Trophoblast cell (in vitro differentiated cells and primary cell): Measurements from ENCODE around the gene FAM20A.
A peak's percentile ranks its signal among the peaks of the same experiment; 100 is the strongest.

Source experiments
- DNase-seq, 2 donors: peaks; one replicate each; pipeline ENCODE4 v3.0.0-alpha.2; 2016
- H2AFZ ChIP-seq: 2 replicates; pipeline ENCODE4 v1.6.1; 2013; ENCODE audit warnings: low read length, moderate library complexity, mild to moderate bottlenecking; ENCODE audit not compliant: insufficient read depth, poor library complexity
- H2AK5ac ChIP-seq: 2 replicates; pipeline ENCODE4 v1.6.1; 2013; ENCODE audit warnings: mild to moderate bottlenecking, low read length
- H2BK120ac ChIP-seq: 2 replicates; pipeline ENCODE4 v1.6.1; 2013; ENCODE audit warnings: low read length, mild to moderate bottlenecking, moderate library complexity; ENCODE audit not compliant: insufficient read depth, poor library complexity
- H2BK12ac ChIP-seq: 2 replicates; pipeline ENCODE4 v1.6.1; 2013; ENCODE audit warnings: mild to moderate bottlenecking, low read length, moderate library complexity
- H2BK5ac ChIP-seq: 2 replicates; pipeline ENCODE4 v1.6.1; 2013; ENCODE audit warnings: low read length, low read depth, moderate library complexity, mild to moderate bottlenecking; ENCODE audit not compliant: poor library complexity
- H3K14ac ChIP-seq: 2 replicates; pipeline ENCODE4 v1.6.1; 2013; ENCODE audit warnings: mild to moderate bottlenecking, low read length
- H3K18ac ChIP-seq: 2 replicates; pipeline ENCODE4 v1.6.1; 2013; ENCODE audit warnings: mild to moderate bottlenecking, low read length
- H3K23ac ChIP-seq: 2 replicates; pipeline ENCODE4 v1.6.1; 2013; ENCODE audit warnings: low read length
- H3K27ac ChIP-seq: 2 replicates; pipeline ENCODE4 v1.5.1; 2013; ENCODE audit warnings: low read depth, mild to moderate bottlenecking, inconsistent platforms, low read length, moderate library complexity
- H3K27me3 ChIP-seq: 2 replicates; pipeline ENCODE4 v1.6.1; 2013; ENCODE audit warnings: inconsistent platforms, mild to moderate bottlenecking, low read length, moderate library complexity; ENCODE audit not compliant: insufficient read depth
- H3K36me3 ChIP-seq, 2 experiments: 1 replicate in 1 of 2; 2 replicates in 1 of 2; pipeline ENCODE4 v1.6.1; 2013; ENCODE audit warnings: low read length in 2 of 2, mild to moderate bottlenecking in 2 of 2, moderate library complexity in 1 of 2; ENCODE audit not compliant: insufficient read depth in 2 of 2, control insufficient read depth in 1 of 2
- H3K4ac ChIP-seq: 2 replicates; pipeline ENCODE4 v1.6.1; 2013; ENCODE audit warnings: low read depth, mild to moderate bottlenecking, low read length, moderate library complexity
- H3K4me1 ChIP-seq, 2 experiments: 1 replicate in 1 of 2; 2 replicates in 1 of 2; pipeline ENCODE4 v1.6.1; 2013; ENCODE audit warnings: low read length in 2 of 2, mild to moderate bottlenecking in 2 of 2, moderate library complexity in 1 of 2; ENCODE audit not compliant: insufficient read depth in 2 of 2, control insufficient read depth in 1 of 2
- H3K4me2 ChIP-seq: 2 replicates; pipeline ENCODE4 v1.6.1; 2013; ENCODE audit warnings: inconsistent platforms, mild to moderate bottlenecking, low read length, moderate library complexity
- H3K4me3 ChIP-seq: 2 replicates; pipeline ENCODE4 v1.5.1; 2013; ENCODE audit warnings: mild to moderate bottlenecking, low read depth, low read length, inconsistent platforms
- H3K79me1 ChIP-seq: one replicate; pipeline ENCODE4 v1.6.1; 2013; ENCODE audit warnings: low read length
- H3K79me2 ChIP-seq: 2 replicates; pipeline ENCODE4 v1.6.1; 2013; ENCODE audit warnings: low read length, mild to moderate bottlenecking; ENCODE audit not compliant: control insufficient read depth, insufficient read depth, poor library complexity
- H3K9ac ChIP-seq: 2 replicates; pipeline ENCODE4 v1.6.1; 2013; ENCODE audit warnings: mild to moderate bottlenecking, low read length
- H3K9me3 ChIP-seq: 2 replicates; pipeline ENCODE4 v1.6.1; 2013; ENCODE audit warnings: low read depth, mild to moderate bottlenecking, control low read depth, inconsistent platforms, low read length; ENCODE audit not compliant: insufficient read depth
- H4K12ac ChIP-seq: 2 replicates; pipeline ENCODE4 v1.6.1; 2013; ENCODE audit warnings: low read depth, mild to moderate bottlenecking, low read length, moderate library complexity
- H4K8ac ChIP-seq: 2 replicates; pipeline ENCODE4 v1.6.1; 2013; ENCODE audit warnings: low read depth, mild to moderate bottlenecking, low read length, moderate library complexity
- H4K91ac ChIP-seq: one replicate; pipeline ENCODE4 v1.6.1; 2013; ENCODE audit warnings: low read depth, mild to moderate bottlenecking, low read length, moderate library complexity
- WGBS: extraction: QIAGEN DNeasy Blood & Tissue Kit; methylation state at CpG from one replicate; pipeline ENCODE4 v1.1.7; 2013; ENCODE audit warnings: missing lambda C conversion rate; ENCODE audit not compliant: insufficient read length, insufficient coverage; ENCODE audit errors: extremely low coverage; 5-methylcytosine and 5-hydroxymethylcytosine counted together

Gene FAM20A

DNA sequence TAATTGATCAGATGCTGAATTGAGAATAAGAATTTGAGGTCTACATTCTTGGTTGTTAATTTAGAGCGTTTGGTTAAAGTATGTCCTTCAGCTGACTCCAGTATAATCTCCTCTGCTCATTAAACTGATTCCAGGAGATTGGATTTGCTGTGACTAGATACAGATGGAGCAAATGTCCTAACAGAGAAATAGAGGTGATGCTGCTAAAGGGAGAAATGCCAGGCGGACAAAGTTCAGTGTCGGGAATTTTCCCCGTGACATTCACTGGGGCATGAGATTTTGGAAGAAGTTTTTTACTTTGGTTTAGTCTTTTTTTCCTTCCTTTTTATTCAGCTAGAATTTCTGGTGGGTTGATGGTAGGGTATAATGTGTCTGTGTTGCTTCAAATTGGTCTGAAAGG is 69.9 kb downstream of the FAM20A start:
- Histone ChIP-seq H3K27me3 (no peaks in the 10 kb centered on the region), H2BK120ac (no peak overlapping the region), H2AFZ (no peak overlapping the region), H3K23ac (no peak overlapping the region), H3K27ac (no peak overlapping the region), H2AK5ac (no peak overlapping the region), H4K91ac (no peak overlapping the region), H3K18ac (no peak overlapping the region), H3K4me3 (no peak overlapping the region), H2BK12ac (no peak overlapping the region), H3K9me3 (no peaks in the 10 kb centered on the region), H3K79me1 (no peaks in the 10 kb centered on the region), H3K36me3 (peaks cover 10 to 25% of the 10 kb centered on the region in 2 experiments), H4K8ac (no peak overlapping the region), H3K79me2 (no peaks in the 10 kb centered on the region), H3K14ac (no peak overlapping the region), H3K4me2 (no peak overlapping the region), H2BK5ac (no peak overlapping the region), H3K9ac (no peak overlapping the region), H3K4ac (no peak overlapping the region), H4K12ac (no peak overlapping the region), H3K4me1 (no peaks in the 10 kb centered on the region)
- no peak for DNase-seq
- WGBS = no CpG with 5 or more reads among the region's 4 CpGs

DNA sequence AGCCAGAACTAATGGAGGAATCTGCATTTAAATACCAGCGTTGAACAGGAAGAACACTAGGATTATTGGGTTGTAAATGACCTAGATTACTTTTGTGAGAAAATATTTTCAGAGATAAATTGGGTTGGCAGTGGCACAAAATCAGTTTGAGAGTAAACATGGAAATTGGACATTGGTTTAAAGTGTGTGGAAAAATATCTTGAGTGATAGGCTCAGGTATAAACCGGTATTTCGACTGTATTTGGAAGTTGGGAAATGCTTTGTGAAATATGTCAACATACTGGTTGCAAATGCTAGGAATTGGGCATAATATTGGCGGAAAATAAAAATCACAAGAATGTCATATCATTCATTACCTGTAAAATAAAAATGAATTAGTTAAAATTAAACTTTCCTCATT is 73.9 kb downstream of the FAM20A start:
- H3K27me3 ChIP-seq = no peaks in the 10 kb centered on the region
- no peak overlapping the region for H3K14ac ChIP-seq
- H4K8ac ChIP-seq = no peak overlapping the region
- no peak overlapping the region for H3K18ac ChIP-seq
- H2BK120ac ChIP-seq = no peak overlapping the region
- H3K4me1 ChIP-seq = no peaks in the 10 kb centered on the region
- WGBS = no CpG with 5 or more reads among the region's 4 CpGs
- no peaks in the 10 kb centered on the region for H3K79me2 ChIP-seq
- H3K4ac ChIP-seq = no peak overlapping the region
- no peaks in the 10 kb centered on the region for H3K9me3 ChIP-seq
- no peak overlapping the region for H3K9ac ChIP-seq
- H2AK5ac ChIP-seq = no peak overlapping the region
- DNase-seq = peak in 1 of 2 donors; percentile 54
- no peak overlapping the region for H2BK5ac ChIP-seq
- H4K12ac ChIP-seq = no peak overlapping the region
- H3K4me3 ChIP-seq = no peak overlapping the region
- H2AFZ ChIP-seq = no peak overlapping the region
- no peaks in the 10 kb centered on the region for H3K79me1 ChIP-seq
- H3K36me3 ChIP-seq = peaks cover 8 to 28% of the 10 kb centered on the region in 2 experiments
- H2BK12ac ChIP-seq = no peak overlapping the region
- H3K27ac ChIP-seq = no peak overlapping the region
- H4K91ac ChIP-seq = no peak overlapping the region
- no peak overlapping the region for H3K23ac ChIP-seq
- no peak overlapping the region for H3K4me2 ChIP-seq

DNA sequence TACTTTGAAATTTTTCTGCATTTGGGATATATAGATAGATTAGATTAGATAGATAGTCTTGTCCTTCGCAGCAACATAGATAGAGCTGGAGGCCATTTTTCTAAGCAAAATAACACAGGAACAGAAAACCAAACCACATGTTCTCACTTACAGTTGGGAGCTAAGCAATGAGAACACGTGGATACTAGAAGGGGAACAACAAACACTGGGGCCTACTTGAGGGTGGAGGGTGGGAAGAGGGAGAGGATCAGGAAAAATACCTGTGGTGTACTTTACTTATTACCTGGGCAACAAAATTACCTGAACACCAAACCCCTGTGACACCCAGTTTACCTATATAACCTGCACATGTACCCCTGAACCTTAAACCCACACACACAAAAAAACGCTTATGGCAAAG is 74.6 kb downstream of the FAM20A start:
- Histone ChIP-seq H2BK5ac (no peak overlapping the region), H2BK120ac (no peak overlapping the region), H3K18ac (no peak overlapping the region), H3K27me3 (no peaks in the 10 kb centered on the region), H2BK12ac (no peak overlapping the region), H3K9me3 (no peaks in the 10 kb centered on the region), H4K12ac (no peak overlapping the region), H3K4me2 (no peak overlapping the region), H4K91ac (no peak overlapping the region), H3K9ac (no peak overlapping the region), H2AFZ (no peak overlapping the region), H3K14ac (no peak overlapping the region), H3K4me1 (no peaks in the 10 kb centered on the region), H3K4ac (no peak overlapping the region), H3K27ac (no peak overlapping the region), H3K79me1 (no peaks in the 10 kb centered on the region), H3K79me2 (no peaks in the 10 kb centered on the region), H2AK5ac (no peak overlapping the region), H3K4me3 (no peak overlapping the region), H3K23ac (no peak overlapping the region), H4K8ac (no peak overlapping the region), H3K36me3 (peaks cover 8 to 28% of the 10 kb centered on the region in 2 experiments)
- DNase-seq = no peak
- no CpG with 5 or more reads among the region's 3 CpGs for WGBS

DNA sequence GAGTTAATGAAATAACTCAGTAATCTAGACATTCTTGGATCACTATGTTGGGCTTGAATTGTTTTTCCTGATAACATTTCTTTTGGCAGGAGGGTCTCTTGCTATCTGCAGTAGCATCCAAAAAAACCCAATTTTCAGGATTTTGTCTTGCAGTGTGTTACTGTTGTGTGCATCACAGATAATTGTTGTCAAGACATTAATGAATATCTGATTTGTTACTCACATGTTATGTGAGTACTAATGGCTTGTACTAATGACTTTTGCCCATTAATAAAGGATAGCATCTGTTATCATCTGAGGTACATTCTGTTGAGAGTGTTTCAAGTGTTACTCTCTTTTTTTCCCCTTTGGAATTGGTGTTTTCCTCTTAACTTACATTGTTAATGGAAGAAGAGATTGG is 78.9 kb downstream of the FAM20A start:
- H3K27me3 ChIP-seq = no peaks in the 10 kb centered on the region
- H3K4ac ChIP-seq = no peak overlapping the region
- H3K36me3 ChIP-seq = peaks cover 17 to 37% of the 10 kb centered on the region in 2 experiments
- no peak overlapping the region for H3K4me2 ChIP-seq
- no peak for DNase-seq
- H3K18ac ChIP-seq = no peak overlapping the region
- no peak overlapping the region for H3K27ac ChIP-seq
- H2AFZ ChIP-seq = no peak overlapping the region
- no peaks in the 10 kb centered on the region for H3K4me1 ChIP-seq
- no peak overlapping the region for H3K9ac ChIP-seq
- H2AK5ac ChIP-seq = no peak overlapping the region
- H4K8ac ChIP-seq = no peak overlapping the region
- no peak overlapping the region for H3K4me3 ChIP-seq
- peaks cover 2% of the 10 kb centered on the region for H3K79me2 ChIP-seq
- H2BK12ac ChIP-seq = no peak overlapping the region
- H2BK120ac ChIP-seq = no peak overlapping the region
- H4K91ac ChIP-seq = no peak overlapping the region
- H3K14ac ChIP-seq = no peak overlapping the region
- H2BK5ac ChIP-seq = no peak overlapping the region
- H3K23ac ChIP-seq = no peak overlapping the region
- no peaks in the 10 kb centered on the region for H3K79me1 ChIP-seq
- H4K12ac ChIP-seq = no peak overlapping the region
- H3K9me3 ChIP-seq = peaks cover 2% of the 10 kb centered on the region
